Prostate gland (tissue), 2 donors: ENCODE measurements around the gene KLHL33. TPM values are rescaled to one million over a fixed set of nuclear protein-coding genes. Genes with fewer than 3 reads are reported as not detected.

Source experiments
- DNase-seq: peaks from one replicate; pipeline ENCODE4 v3.0.0-alpha.2; 2019; ENCODE audit warnings: low spot score
- H3K27ac ChIP-seq, 2 donors: fragments of 200-600 bp; sonication (generic); 2 replicates each; pipeline ENCODE4 v1.5.1; 2017 to 2019
- H3K27me3 ChIP-seq: fragments of 200-600 bp; sonication (generic); replicated peaks from 2 replicates; pipeline ENCODE4 v1.5.1; 2019; ENCODE audit not compliant: insufficient read depth
- H3K36me3 ChIP-seq, 2 donors: fragments of 200-600 bp; sonication (generic); 1 replicate in 1 of 2; 2 replicates in 1 of 2; pipeline versions ENCODE4 v1.5.1 to v1.8.1; 2017 to 2019
- H3K4me1 ChIP-seq: fragments of 200-600 bp; sonication (generic); replicated peaks from 2 replicates; pipeline ENCODE4 v1.5.1; 2019
- H3K4me3 ChIP-seq, 2 donors: fragments of 200-600 bp; sonication (generic); 2 replicates each; pipeline ENCODE4 v1.5.1; 2017 to 2019
- H3K9me3 ChIP-seq: fragments of 200-600 bp; sonication (generic); 2 replicates; pipeline ENCODE4 v1.5.1; 2017
- POLR2A ChIP-seq: fragments of 450-650 bp; IDR thresholded peaks from one replicate; pipeline ENCODE4 v1.6.1; 2016; ENCODE audit warnings: antibody characterized with exemption, mild to moderate bottlenecking
- POLR2AphosphoS5 ChIP-seq: sonication (generic); formaldehyde crosslinking; IDR thresholded peaks from one replicate; pipeline ENCODE4 v1.6.1; 2017; ENCODE audit warnings: antibody characterized with exemption
- WGBS: methylation state at CpG from one replicate; pipeline ENCODE4 v1.1.5; 2018; 5-methylcytosine and 5-hydroxymethylcytosine counted together
- intact Hi-C: fragments of 100-400 bp; cut with DNase I; formaldehyde crosslinking; loops from one replicate; pipeline ENCODE4 v1.14.2; 2022
- total RNA-seq, 2 donors: library from RNA; depleted of rRNA; stranded (reverse); fragments of >200 nt; gene quantifications; one replicate each; pipeline ENCODE4 v1.1.0, GENCODE V29; 2016
- TF ChIP-seq, protein P1 (sequence below), 4 experiments: fragments of 200-600 bp in 2 of 4; fragments of 450-650 bp in 2 of 4; sonication (generic) in 2 of 4; IDR thresholded peaks; 1 replicate in 3 of 4; 2 replicates in 1 of 4; pipeline ENCODE4 v1.5.1; 2016 to 2019; ENCODE audit warnings: antibody characterized with exemption in 4 of 4, mild to moderate bottlenecking in 2 of 4, moderate library complexity in 2 of 4

The KLHL33 gene
- total RNA-seq, 2 donors from 2014 or later = 0.77 to 1.7 TPM

DNA sequence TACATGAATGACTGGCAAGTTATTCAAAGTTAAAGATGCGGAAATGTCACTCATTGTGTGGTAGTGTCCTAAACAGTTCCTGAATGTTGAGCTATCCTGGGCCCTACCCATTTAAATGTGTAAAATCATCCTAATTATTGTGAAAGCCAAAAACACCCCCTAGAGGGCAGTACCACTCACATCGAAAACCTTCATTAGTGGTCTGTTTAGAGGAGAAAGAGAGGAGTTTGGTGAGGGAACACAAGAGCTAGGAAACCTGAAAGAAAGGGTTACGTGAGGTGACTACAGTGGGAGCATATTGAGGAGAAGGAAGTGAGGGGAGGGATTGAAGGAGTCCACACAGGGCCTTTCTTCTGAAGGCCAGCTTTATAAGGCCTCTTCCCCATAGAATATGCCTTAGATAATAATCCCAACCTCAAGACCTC, 20.2 kb downstream of the KLHL33 start:
- 39% methylated on average over 3 of the region's 3 CpGs for WGBS
- DNase-seq = no peak
- H3K27ac ChIP-seq = no peak overlapping the region

GRCh38 chr14:20413744-20414082, 22.3 kb downstream of the KLHL33 start:
- no peaks in the 10 kb centered on the region for H3K4me1 ChIP-seq
- H3K4me3 ChIP-seq = peak overlapping the region; percentile 81 to 84
- H3K27ac ChIP-seq = peak overlapping the region; percentile 97 to 99
- 2% methylated on average over 9 of the region's 9 CpGs for WGBS
- TF ChIP-seq POLR2AphosphoS5 (no peak), POLR2A (no peak)
- TF ChIP-seq, protein P1, sequence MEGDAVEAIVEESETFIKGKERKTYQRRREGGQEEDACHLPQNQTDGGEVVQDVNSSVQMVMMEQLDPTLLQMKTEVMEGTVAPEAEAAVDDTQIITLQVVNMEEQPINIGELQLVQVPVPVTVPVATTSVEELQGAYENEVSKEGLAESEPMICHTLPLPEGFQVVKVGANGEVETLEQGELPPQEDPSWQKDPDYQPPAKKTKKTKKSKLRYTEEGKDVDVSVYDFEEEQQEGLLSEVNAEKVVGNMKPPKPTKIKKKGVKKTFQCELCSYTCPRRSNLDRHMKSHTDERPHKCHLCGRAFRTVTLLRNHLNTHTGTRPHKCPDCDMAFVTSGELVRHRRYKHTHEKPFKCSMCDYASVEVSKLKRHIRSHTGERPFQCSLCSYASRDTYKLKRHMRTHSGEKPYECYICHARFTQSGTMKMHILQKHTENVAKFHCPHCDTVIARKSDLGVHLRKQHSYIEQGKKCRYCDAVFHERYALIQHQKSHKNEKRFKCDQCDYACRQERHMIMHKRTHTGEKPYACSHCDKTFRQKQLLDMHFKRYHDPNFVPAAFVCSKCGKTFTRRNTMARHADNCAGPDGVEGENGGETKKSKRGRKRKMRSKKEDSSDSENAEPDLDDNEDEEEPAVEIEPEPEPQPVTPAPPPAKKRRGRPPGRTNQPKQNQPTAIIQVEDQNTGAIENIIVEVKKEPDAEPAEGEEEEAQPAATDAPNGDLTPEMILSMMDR (IDR thresholded peaks at IDR 0.05) = no peak
- intact Hi-C loops = loop anchor here (1.0 to 5.0 kb wide), 4 partner anchors 42 to 271 kb away; partner anchors contain the start of genes APEX1, CCNB1IP1 and RNASE4
- DNase-seq = no peak
- H3K9me3 ChIP-seq = no peaks in the 10 kb centered on the region
- no peaks in the 10 kb centered on the region for H3K36me3 ChIP-seq
- H3K27me3 ChIP-seq = no peaks in the 10 kb centered on the region

More for the DNA sequence above, 20.2 kb downstream of the KLHL33 start:
- H3K4me1 ChIP-seq = no peaks in the 10 kb centered on the region
- intact Hi-C loops = no loop called here
- TF ChIP-seq POLR2A = no peak
- TF ChIP-seq, protein P1 (IDR thresholded peaks at IDR 0.05) = peak in 3 of 4 experiments; percentile 33 to 46 (median 39)
- H3K4me3 ChIP-seq = no peak overlapping the region
- no peaks in the 10 kb centered on the region for H3K9me3 ChIP-seq
- no peaks in the 10 kb centered on the region for H3K36me3 ChIP-seq
- no peaks in the 10 kb centered on the region for H3K27me3 ChIP-seq

DNA sequence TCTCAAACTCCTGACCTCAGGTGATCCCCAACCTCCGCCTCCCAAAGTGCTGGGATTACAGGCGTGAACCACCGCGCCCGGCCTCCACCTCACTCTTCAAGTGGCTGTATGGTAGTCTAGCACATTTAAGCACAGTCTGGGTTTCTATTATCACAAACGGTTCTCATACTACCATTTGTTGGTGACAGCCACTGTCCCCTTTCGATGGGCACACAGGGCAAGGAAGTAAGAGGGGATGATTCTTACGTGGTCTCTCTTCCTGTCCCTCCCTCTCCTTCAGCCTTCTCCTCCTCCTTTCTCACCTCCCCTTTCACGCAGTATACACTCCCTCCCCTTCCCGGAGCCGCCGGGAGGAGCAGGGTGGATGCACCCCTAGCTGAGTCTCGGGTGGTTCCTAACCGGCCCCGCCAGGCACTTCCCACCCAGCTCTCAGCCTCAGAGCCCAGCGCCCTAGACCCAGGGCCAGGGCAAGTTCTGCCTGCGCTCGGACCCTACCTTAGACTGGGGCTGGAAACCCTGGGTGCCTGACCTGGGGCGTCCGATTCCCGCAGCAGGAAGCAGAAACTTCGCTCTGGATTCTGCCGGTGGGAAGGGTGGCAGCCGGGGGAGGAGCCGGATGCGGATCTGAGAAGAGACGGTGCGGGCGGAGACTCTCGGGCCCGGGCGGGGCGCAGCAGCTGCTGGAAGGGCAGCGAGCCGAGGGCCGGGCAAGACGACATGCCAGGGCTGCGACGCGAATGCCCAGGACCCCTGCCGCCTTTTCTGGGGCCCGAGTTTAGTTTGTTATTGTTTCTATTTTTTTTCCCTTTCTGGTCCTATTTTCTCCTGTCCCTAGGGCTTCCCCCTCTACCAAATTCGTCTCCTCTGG, 22.9 kb downstream of the KLHL33 start, which contains the start of gene TEP1:
Gene TEP1, minus strand, starts transcription at position 626 of the 868 bp plus-strand sequence. CDS start 5,062 bp downstream, outside the sequence.
- no peaks in the 10 kb centered on the region for H3K27me3 ChIP-seq
- intact Hi-C loops = loop anchor here (1.0 to 5.0 kb wide), 4 partner anchors 42 to 272 kb away; partner anchors contain the start of genes APEX1, CCNB1IP1 and RNASE4
- H3K27ac ChIP-seq = peak within 1 kb of the TSS; percentile 97 to 99
- H3K9me3 ChIP-seq = no peaks in the 10 kb centered on the region
- H3K36me3 ChIP-seq = peaks cover 0 to under 1% of the 10 kb centered on the region in 2 donors
- TF ChIP-seq POLR2A (peak; percentile 75), POLR2AphosphoS5 (peak; percentile 80)
- TF ChIP-seq, protein P1 (IDR thresholded peaks at IDR 0.05) = peak in 1 of 4 experiments; percentile 7
- under 1% methylated on average over 41 of the region's 43 CpGs for WGBS
- no peaks in the 10 kb centered on the region for H3K4me1 ChIP-seq
- DNase-seq = peak; percentile 88
- H3K4me3 ChIP-seq = peak within 1 kb of the TSS; percentile 81 to 84

DNA sequence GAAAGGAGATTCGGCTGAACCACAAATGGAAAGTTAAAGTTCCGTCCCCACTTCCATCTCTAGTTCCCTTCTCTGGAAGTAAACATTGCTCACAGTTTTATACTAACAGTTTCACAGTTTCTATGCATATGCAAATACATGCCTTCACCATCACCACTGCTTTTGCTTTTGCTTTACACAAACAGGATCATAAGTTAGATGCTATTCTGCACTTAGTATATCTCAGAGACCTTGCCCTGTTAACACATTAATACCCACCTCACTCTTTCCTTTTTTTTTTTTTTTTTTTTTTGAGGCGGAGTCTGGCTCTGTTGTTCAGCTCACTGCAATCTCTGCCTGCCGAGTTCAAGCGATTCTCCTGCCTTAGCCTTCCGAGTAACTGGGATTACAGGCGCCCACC, 23.6 kb downstream of the KLHL33 start:
- H3K4me3 ChIP-seq = peak overlapping the region; percentile 81 to 84
- peak overlapping the region; percentile 97 to 99 for H3K27ac ChIP-seq
- TF ChIP-seq POLR2AphosphoS5 = no peak
- TF ChIP-seq, protein P1 (IDR thresholded peaks at IDR 0.05) = no peak
- TF ChIP-seq POLR2A = no peak
- WGBS = 3% methylated on average over 7 of the region's 7 CpGs
- no peaks in the 10 kb centered on the region for H3K27me3 ChIP-seq
- intact Hi-C loops = loop anchor here (2.0 to 5.0 kb wide), 3 partner anchors 80 to 272 kb away; partner anchors contain the start of genes CCNB1IP1 and RNASE4
- peaks cover 3 to 7% of the 10 kb centered on the region in 2 donors for H3K36me3 ChIP-seq
- H3K4me1 ChIP-seq = no peaks in the 10 kb centered on the region
- no peaks in the 10 kb centered on the region for H3K9me3 ChIP-seq
- DNase-seq = no peak
